ENCODE results near the gene RPUSD2.

The RPUSD2 gene, protein sequence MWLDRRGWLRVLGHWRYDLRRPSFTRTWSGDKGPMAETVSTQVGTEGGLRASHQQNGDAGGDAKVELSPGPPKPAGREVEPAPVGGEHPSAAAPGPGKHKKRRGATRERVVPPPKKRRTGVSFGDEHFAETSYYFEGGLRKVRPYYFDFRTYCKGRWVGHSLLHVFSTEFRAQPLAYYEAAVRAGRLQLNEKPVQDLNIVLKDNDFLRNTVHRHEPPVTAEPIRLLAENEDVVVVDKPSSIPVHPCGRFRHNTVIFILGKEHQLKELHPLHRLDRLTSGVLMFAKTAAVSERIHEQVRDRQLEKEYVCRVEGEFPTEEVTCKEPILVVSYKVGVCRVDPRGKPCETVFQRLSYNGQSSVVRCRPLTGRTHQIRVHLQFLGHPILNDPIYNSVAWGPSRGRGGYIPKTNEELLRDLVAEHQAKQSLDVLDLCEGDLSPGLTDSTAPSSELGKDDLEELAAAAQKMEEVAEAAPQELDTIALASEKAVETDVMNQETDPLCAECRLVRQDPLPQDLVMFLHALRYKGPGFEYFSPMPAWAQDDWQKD

DNA sequence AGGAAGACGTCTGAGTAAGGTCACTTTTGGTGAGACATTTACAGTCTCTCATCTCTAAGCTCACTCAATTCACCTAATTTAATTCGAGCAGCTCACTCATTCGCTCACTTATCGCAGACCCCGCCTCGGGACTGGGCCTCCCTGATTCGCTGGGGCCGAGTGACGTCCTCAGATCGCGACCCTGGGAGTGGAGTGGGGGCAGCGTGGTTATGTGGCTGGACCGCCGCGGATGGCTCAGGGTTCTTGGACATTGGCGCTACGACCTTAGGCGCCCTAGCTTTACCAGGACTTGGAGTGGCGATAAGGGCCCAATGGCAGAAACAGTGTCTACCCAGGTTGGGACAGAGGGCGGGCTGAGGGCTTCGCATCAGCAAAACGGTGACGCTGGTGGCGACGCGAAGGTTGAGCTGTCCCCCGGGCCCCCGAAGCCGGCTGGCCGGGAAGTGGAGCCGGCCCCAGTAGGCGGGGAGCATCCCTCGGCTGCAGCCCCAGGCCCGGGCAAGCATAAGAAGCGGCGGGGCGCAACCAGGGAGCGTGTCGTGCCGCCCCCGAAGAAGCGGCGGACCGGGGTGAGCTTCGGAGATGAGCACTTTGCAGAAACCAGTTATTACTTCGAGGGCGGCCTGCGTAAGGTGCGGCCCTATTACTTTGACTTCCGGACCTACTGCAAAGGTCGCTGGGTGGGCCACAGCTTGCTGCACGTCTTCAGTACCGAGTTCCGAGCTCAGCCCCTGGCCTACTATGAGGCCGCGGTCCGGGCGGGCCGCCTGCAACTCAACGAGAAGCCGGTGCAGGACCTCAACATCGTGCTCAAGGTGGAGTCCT lies at the start of gene RPUSD2:
Gene RPUSD2 (plus strand): TSS at position 171 of the 825 bp plus-strand sequence. CDS start 39 bp downstream, at position 210.
- peak; percentile 96 for DNase-seq

DNA sequence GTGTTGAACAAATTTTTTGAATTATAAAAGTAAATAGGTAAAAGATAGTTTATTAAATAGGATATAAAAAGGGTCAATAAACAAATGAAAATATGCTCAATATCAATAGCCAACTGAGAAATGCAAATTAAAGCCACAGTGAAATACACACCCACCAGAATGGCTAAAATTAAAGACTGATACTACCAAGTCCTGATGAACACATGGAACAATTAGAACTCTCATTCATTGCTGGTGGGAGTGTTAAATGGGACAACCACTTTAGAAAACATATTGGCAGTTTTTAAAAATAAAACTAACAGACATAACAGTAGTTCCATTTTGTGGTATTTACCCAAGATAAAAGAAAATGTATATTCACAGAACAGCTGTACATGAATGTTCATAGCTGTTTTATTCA lies 45.5 kb upstream of the RPUSD2 start:
- no peak for DNase-seq

DNA sequence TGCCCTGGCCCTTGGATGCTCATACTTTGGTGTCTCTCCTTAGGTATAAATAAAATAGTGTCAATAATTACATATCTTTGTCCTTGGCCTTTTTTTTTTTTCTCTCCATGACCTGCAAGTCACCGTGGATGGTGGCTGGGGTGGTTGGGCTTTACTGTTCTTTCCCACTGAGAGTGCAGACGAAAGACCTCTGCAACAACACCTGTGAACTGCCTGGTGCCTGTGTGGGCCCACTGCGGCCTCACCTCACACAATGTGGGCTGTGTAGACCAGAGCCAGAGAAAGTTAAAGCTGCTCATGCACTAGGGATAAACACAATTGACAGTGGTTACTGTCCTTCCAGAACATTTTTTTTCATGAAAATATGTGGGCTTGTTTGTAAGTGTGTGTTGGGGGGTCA lies 43.2 kb upstream of the RPUSD2 start:
- DNase-seq = no peak

DNA sequence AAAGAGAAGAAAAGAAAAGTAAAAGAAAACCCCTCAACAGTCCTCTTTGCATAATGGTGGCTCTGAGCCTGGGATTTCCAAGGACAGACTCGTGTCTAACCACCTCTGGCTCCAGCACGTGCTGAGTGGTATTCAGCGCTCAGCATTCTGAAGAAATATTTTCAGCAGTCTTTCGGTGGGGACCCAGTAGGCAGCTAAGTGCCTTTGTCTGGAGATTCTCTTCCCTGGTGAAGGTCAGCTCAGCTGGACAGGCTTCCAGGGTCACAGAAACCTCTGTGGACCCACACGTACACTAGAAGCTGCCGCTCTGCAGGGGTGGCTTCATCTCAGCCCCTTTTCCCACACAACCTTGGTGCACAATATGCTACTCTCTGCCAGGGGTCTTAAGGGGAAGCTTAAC lies 40.3 kb upstream of the RPUSD2 start:
- DNase-seq = no peak

DNA sequence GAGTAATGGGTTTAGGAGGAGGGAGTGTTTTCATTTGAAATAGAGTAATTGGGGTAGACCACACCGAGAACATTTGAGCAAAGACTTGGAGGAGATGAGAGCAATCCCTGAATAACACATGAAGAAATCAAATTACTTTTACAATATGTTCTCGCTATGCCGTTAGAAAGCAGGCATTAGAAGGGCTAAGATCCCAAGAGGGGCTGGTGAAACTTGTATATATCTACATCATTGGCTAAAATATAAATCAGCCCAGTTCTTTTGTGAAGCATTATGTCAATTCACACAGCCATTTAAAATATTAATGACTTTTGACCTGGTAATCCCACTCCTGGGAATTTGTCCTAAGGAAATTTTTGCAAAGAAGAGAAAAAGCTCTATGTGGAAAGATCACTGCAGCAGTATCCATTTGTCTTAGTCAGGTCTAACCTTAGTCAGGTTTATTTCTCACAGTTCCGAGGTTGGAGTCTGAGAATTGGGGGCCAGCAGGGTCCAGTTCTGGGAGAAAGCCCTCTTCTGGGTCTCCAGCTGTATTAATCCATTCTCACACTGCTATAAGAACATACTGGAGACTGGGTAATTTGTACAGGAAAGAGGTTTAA lies 35.2 kb upstream of the RPUSD2 start:
- DNase-seq = no peak

DNA sequence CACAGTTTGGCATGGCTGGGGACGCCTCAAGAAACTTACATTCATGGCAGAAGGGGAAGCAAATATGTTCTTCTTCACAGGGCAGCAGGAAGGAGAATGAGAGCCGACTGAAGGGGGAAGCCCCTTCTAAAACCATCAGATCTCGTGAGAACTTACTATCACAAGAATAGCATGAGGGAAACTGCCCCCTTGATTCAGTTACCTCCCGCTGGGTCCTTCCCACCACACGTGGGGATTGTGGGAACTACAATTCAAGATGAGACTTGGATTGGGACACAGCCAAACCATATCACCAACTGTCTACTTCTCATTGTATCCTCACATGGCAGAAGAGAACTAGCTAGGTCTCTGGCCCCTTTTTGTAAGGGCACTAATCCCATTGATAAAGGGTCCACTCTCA lies 34.7 kb upstream of the RPUSD2 start:
- DNase-seq = no peak

DNA sequence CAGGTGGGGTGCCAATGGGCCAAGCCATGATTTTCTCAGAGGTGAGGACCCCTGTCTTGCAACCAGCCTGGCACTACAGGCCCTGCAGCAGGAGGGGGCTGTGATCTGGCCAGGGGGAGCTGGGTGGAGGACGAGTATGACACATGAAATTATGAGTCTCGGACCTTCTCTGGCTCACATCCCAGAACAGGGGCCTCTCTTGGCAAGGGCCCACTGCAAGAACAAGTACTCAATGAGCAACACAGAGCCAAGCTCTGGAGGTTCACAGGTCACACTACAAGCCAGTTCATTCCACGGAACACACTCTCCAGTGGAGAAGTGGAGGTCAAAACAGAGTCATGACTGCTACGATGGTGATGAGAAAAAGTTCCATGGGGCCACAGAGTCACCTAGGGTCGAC lies 32.6 kb upstream of the RPUSD2 start:
- no peak for DNase-seq

DNA sequence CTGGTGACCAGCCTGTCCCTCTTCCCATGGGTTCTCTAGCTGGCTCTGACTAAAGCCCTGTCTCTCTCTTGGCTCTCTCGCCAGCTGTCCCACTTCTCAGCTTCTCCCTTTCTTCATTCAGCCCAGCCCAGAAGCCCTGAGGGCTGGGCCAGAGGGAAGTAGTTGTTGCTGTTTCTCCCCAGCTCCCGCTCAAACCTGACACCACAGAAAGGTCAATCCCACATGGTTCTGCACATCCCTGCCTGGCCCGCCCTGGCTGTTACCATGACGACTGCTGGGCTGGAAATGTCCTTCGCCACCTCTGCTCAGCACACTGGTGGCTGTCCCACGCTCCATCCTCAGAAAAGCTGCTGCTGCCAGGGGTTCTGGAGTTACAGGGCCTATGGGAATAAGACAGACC lies 30.1 kb upstream of the RPUSD2 start:
- DNase-seq = no peak

DNA sequence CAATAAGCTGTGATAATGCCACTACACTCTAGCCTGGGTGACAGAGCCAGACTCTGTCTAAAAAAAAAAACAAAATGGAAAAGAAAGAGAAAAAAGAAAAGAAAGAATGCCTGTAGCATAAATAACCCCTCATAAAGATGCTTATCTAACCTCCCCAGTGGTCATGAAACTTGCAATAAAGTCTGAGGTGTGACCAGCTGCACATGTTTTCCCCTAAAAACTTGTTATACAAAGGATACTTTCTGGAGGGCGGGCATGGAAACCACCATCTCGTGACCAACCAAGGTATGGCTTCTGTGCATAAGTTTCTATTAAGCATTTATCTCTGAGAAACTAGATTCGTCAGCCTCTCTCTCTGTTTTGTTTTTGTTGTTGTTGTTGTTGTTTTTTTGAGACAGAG lies 26.0 kb upstream of the RPUSD2 start:
- DNase-seq = no peak

DNA sequence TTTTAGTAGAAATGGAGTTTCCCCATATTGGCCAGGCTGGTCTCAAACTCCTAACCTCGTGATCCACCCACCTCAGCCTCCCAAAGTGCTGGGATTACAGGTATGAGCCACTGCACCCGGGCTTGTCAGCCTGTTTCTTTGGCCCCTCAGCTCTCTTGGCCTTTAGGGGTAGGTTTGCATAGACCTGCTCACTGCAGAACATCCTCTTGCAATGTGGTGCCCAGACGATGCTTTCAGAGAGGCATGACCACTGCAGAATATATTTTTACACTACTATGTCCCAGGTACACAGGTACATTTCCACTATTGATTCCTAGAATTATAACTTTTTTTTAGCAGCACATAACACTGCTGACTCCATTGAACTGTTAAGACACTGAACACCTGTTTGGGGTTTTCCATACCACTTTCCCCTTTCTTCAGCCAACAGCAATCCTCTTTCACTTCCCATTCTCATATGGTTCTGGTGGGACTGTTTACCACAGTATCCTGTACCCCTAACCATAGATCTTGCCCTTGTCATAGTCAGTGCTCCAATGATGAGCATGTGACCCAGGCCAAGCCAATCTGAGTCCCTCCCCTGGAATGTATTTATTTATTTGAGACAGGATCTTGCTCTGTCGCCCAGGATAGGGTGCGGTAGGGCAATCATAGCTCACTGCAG lies 25.3 kb upstream of the RPUSD2 start:
- no peak for DNase-seq

DNA sequence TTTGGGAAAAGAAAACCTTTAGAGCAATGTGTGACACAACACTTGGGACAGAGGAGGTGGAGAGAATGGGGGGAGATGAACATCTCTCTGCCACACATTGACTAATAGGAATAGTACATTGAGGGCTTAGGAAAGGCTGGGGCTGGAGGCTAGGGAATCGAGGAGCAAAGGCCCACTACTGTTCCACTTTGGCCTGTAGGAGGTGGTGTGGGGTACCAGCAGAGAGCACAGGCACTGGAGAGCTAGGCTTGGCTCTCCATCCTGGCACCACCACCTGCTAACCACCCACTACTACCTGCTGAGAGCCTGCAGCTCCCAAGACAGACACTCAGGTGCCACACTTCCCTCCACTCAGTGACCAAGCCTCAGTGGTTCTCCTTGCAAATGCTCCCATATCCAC lies 23.6 kb upstream of the RPUSD2 start:
- DNase-seq = no peak

DNA sequence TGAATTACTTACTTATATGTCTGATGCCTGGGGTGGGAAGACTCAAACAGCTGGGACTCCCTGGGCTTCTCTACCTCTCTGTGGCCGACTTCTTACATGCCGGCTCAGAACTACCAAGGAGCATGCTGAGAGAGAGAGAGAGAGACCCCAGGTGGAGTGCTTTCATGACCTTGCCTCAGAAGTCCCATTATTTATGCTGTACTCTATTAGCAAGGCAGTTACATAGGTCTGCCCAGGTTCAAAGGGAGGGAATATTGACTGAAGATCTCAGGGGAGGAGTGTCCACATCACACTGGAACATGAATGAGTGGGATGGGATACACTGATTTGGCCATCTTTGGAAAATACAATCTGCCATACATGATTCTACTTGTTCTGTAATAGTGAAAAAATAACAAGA lies 20.5 kb upstream of the RPUSD2 start:
- no peak for DNase-seq

DNA sequence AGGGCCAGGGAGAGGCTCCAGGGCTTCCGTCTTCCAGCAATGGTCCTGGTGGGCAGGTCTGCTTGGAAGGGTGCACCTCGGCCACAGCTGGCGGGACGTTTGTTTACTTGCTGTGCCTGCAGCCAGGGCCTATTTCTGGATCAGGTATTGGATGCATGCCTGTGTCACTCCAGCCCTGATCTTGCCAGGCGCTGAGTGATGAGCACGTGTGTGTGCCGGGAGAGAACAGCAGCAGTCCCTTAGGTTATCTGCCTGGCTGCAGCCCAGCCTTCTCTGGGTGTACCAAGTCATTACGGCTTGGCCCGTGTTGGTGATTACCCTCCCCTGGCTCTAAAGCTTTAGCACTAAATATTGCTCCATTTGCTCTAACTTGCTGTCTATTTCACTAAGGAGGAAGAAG lies 19.2 kb upstream of the RPUSD2 start:
- no peak for DNase-seq

DNA sequence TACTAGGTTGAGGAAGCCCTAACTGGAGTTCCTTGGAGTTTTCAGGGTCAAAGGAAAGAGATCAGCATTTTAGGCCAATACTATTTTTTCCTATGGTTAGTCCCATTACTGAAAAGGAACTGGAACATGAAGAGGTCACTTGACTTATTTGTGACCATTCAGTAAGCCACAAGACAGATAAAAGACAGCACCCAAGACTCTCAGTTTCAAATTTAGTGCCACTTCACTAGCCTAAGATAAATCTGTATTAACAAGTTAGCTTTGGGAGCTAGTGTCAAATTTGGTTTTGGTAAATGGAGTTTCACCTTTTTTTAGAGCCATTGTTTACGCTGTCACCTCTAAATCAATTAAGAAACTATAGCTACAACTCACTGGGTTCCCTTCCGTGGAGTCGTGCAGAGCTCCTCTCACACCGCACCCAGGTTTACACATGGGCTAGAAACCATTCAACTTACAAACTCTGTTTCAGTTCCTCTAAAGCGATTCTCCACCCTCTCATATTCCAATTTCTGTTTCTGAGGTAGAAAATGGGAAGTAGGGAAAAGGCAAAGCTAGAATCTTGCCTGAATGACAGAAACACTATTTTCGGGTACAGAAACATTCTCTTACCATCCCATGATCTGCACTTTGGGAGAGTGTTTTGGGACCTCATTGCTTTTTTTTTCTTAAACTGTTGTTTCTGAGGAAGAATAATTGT lies 18.6 kb upstream of the RPUSD2 start:
- no peak for DNase-seq

DNA sequence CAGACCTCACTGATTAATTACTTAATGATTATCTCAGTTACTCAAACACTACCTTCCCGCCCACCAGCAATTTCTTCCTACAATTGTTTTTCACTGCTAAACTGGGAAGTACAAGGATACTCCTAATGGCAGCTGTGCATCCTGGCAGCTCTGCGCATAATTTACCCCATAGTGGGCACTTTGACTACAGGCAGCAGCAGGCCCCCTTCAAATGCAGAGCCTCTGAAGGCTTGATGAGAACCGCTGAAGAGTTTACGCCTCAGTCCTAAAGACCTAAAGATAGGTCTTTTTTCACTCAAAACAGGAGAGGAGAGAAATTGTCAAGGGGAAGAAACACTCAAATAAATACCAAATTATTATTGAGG lies 15.0 kb upstream of the RPUSD2 start:
- no peak for DNase-seq

DNA sequence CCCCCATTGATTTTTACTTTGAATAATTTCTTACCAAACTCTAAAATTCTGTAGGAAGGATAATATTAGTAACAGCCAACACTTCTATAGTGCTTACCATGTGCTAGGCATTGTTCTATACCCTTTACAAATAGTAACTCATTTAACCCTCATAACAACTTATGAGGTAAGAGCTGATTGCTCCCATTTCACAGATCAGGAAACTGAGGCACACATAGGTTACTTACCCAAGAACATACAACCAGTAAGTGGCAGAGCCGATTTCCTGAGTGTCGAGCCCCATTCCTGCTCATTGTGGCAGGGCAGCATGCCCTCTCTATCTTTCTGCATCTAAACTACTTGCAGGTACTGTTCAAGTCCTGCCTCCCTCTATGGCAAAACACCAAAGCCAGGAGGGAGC lies 13.2 kb upstream of the RPUSD2 start:
- DNase-seq = no peak

DNA sequence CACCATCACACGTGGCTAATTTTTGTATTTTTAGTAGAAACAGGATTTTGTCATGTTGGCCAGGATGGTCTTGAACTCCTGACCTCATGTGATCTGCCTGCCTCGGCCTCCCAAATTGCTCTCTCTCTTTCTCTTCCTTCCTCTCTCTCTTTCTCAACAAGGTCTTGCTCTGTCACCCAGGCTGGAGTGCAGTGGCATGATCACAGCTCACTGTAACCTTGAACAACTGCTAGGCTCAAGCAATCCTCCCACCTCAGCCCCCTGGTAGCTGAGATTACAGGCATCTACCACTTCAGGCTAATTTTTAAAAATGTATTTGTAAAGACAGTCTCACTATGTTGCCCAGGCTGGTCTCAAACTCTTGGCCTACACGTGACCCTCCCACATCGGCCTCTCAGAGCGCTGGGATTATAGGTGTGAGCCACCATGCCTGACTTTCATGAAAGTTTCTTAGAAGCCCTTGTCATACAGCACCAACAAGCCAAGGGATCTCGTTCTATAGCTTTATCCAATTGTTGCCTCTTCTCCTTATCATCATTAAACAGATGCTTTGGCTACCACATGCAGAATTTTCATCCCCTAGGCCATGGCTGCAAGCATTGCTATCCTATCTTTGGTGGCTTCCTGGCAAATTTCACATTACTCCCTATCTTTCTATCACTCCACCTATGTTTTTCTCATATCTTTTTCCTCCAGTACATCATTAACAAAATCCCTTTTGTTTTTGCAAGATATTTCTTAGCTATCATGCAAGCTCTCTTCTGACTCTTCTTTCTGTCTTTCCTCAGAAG lies 10.0 kb upstream of the RPUSD2 start:
- DNase-seq = no peak

DNA sequence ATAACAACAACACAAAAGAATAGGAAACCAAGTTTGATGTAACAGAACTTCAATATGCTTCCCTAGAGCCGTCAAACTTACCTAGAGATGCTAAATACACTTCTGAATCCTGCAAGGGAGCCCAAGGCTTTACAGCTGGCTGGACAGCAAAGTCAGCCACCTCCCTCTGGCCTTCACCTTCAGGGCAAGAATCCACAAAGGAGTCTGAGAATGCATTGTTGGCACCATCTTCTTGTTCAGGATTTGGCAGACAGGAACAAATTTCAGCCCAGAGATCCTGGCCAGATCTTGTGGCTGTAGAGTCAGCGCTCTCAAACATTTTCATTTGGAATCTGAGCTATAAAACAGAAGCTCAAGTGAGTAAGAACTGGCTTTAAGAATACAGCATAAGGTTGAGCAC lies 6.4 kb upstream of the RPUSD2 start:
- DNase-seq = no peak

DNA sequence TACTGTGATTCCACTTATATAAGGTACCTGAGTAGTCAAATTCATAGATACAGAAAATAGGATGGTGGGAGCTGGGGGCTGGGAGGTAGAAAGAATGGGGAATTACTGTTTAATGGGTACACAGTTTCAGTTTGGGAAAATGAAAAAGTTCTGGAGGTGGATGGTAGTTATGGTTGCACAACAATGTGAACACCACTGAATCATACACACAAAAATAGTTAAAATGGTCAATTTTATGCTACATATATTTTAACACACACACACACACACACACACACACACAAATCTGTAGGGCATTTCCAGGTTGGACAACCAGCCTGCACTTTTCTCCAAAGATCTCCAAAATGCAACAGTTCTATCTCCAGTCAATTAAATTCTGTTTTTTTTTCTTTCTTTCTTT lies 5.7 kb upstream of the RPUSD2 start:
- no peak for DNase-seq

DNA sequence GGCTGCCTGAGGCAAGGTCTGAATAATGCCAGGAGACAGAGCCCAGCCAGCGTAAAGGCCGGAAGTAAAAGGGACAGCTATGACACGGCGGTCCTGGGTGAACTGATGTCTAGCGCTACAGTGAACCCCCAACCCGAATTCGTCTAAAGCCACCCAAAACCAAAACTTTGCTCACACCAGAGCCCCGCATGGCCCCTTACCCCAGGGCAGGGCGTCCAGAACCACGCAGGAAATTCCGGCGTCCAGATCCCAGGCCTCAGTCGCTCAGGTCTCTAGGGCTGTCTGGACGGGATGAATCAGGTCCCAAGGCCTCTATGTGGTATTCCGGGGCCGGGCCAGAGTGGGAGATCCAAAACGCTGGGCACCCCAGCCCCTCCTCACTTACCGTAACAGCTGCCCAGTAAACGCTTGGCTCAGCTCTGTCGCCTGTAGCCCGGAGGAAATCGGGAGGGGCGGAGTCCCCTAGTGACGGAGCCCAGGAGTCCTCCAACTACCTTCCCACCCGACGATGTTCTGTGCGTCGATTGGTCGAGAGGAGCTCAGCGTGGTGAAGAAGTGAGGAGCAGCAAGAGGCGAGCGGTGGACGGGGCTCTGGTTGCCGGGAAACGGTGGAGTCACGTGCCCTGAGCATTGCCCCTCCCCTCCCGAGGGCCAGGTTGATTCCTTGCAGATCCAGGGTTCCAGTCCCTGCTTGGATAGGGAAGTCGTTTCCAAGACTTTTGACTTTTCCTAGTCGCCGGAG lies 4.3 kb upstream of the RPUSD2 start, which contains the start of gene CCDC32:
Gene CCDC32 (minus strand): TSS at position 452 of the 742 bp plus-strand sequence. CDS start 2,027 bp downstream, outside the sequence.
- peak; percentile 93 for DNase-seq

All from activated CD8-positive, alpha-beta memory T cell treated with anti-CD3 and anti-CD28 coated beads for 24 hours (primary cell).